GM12878 (cell line): ENCODE results near the gene AGTPBP1. TPM values are rescaled to one million over a fixed set of nuclear protein-coding genes. Genes with fewer than 3 reads are reported as not detected.

ENCODE experiments used
- ATAC-seq: fragments of 200-7000 bp; cut with Tn5 transposase; 3 replicates; pipeline ENCODE4 v1.9.1; 2020; ENCODE audit warnings: mild to moderate bottlenecking, moderate library complexity
- BruUV-seq: library from RNA; stranded (reverse); fragments of 400-500 nt; replicated peaks from 2 replicates; lab custom pipeline; 2021; lab: Mats Ljungman, UMichigan
- CTCF ChIA-PET: fragments of 300-600 bp; sonication (Branson Sonifier 250); formaldehyde crosslinking; extraction: SDS; loops from one replicate; lab custom pipeline; 2021; ENCODE audit warnings: inconsistent platforms; lab: Yijun Ruan, JAX
- POLR2A ChIA-PET: fragments of 350-600 bp; formaldehyde crosslinking; extraction: SDS; loops from one replicate; lab custom pipeline; 2021; ENCODE audit warnings: inconsistent platforms; lab: Charles Lee
- RAD21 ChIA-PET: fragments of 300-600 bp; sonication (Branson Sonifier 250); formaldehyde crosslinking; loops from one replicate; lab custom pipeline; 2023; ENCODE audit warnings: antibody characterized with exemption; ENCODE audit not compliant: unreplicated experiment; lab: Charles Lee
- SMC1A ChIA-PET: fragments of 300-600 bp; sonication (Branson Sonifier 250); formaldehyde crosslinking; loops from one replicate; lab custom pipeline; 2023; ENCODE audit not compliant: unreplicated experiment, uncharacterized antibody; lab: Charles Lee
- DNase-seq: peaks from one replicate; pipeline ENCODE4 v3.0.0-alpha.2; 2011; ENCODE audit warnings: low read depth, low spot score
- FAIRE-seq: peaks from 3 replicates; lab custom pipeline; 2011; peaks lifted over from hg19 to GRCh38; lab: Jason Lieb, UNC
- H2AFZ ChIP-seq: 2 replicates; pipeline ENCODE4 v1.6.0; 2011; ENCODE audit warnings: low read depth, low read length, control low read depth; ENCODE audit not compliant: control insufficient read depth
- H3K27ac ChIP-seq: 2 replicates; pipeline ENCODE4 v1.5.1; 2011; ENCODE audit warnings: control low read depth; ENCODE audit not compliant: control insufficient read depth, insufficient read depth
- H3K27me3 ChIP-seq, 2 experiments: replicated peaks in 1 of 2; 2 replicates each; pipeline versions ENCODE4 v1.6.0 to v1.6.1; 2011; ENCODE audit warnings: low read length in 1 of 2; ENCODE audit not compliant: control insufficient read depth in 2 of 2, insufficient read depth in 2 of 2
- H3K36me3 ChIP-seq, 2 experiments: 2 replicates each; pipeline ENCODE4 v1.5.1; 2011; ENCODE audit warnings: low read length in 1 of 2; ENCODE audit not compliant: control insufficient read depth in 2 of 2, insufficient read depth in 2 of 2
- H3K4me1 ChIP-seq: 2 replicates; pipeline ENCODE4 v1.6.1; 2011; ENCODE audit warnings: mild to moderate bottlenecking, low read length, moderate library complexity, mixed read lengths; ENCODE audit not compliant: control insufficient read depth, insufficient read depth
- H3K4me2 ChIP-seq: 2 replicates; pipeline ENCODE4 v1.6.0; 2011; ENCODE audit warnings: control low read depth; ENCODE audit not compliant: control insufficient read depth, insufficient read depth
- H3K4me3 ChIP-seq: fragments of 200-600 bp; sonication (generic); 2 replicates; pipeline ENCODE4 v1.5.1; 2016
- H3K79me2 ChIP-seq: 2 replicates; pipeline ENCODE4 v1.6.0; 2011; ENCODE audit warnings: low read length; ENCODE audit not compliant: control insufficient read depth, insufficient read depth
- H3K9ac ChIP-seq: 2 replicates; pipeline ENCODE4 v1.8.0; 2011; ENCODE audit warnings: low read length, control low read depth, mixed read lengths; ENCODE audit not compliant: control insufficient read depth, insufficient read depth
- H3K9me3 ChIP-seq: replicated peaks from 3 replicates; pipeline ENCODE4 v1.5.1; 2011; ENCODE audit warnings: mild to moderate bottlenecking, low read length; ENCODE audit not compliant: control insufficient read depth, insufficient read depth
- H4K20me1 ChIP-seq: 2 replicates; pipeline ENCODE4 v1.6.0; 2011; ENCODE audit not compliant: control insufficient read depth, insufficient read depth
- BMI1 ChIP-seq: fragments of 450-650 bp; IDR thresholded peaks from 2 replicates; pipeline ENCODE4 v1.6.1; 2016; ENCODE audit warnings: mild to moderate bottlenecking, moderate library complexity, borderline replicate concordance
- CREM ChIP-seq: IDR thresholded peaks from 2 replicates; pipeline ENCODE4 v1.6.1; 2014; ENCODE audit warnings: antibody characterized with exemption, low read depth
- ESRRA ChIP-seq: IDR thresholded peaks from 2 replicates; pipeline ENCODE4 v1.6.1; 2012; ENCODE audit warnings: mild to moderate bottlenecking, low read length, improper control_type of control experiment
- GABPA ChIP-seq: IDR thresholded peaks from 2 replicates; pipeline ENCODE4 v1.6.1; 2014; ENCODE audit warnings: antibody characterized with exemption, low read depth, mild to moderate bottlenecking, inconsistent platforms
- HDAC2 ChIP-seq: fragments of 200-600 bp; sonication (generic); IDR thresholded peaks from 2 replicates; pipeline ENCODE4 v1.6.1; 2017
- KAT2A ChIP-seq: conservative IDR thresholded peaks from 2 replicates; pipeline ENCODE4 v1.6.1; 2011; ENCODE audit warnings: low read depth, low read length; ENCODE audit not compliant: control insufficient read depth
- KDM1A ChIP-seq: fragments of 200-600 bp; sonication (generic); IDR thresholded peaks from 2 replicates; pipeline ENCODE4 v1.6.1; 2016; ENCODE audit warnings: borderline replicate concordance
- NFXL1 ChIP-seq: fragments of 450-650 bp; IDR thresholded peaks from 2 replicates; pipeline ENCODE4 v1.6.1; 2017; ENCODE audit warnings: antibody characterized with exemption, mild to moderate bottlenecking, borderline replicate concordance
- RAD21 ChIP-seq: IDR thresholded peaks from 2 replicates; pipeline ENCODE4 v1.6.1; 2011; ENCODE audit warnings: mild to moderate bottlenecking, low read depth, low read length, moderate library complexity; ENCODE audit not compliant: insufficient read depth
- SIN3A ChIP-seq: IDR thresholded peaks from 2 replicates; pipeline ENCODE4 v1.6.1; 2012; ENCODE audit warnings: low read depth, low read length, improper control_type of control experiment
- SIX5 ChIP-seq: IDR thresholded peaks from 2 replicates; pipeline ENCODE4 v1.6.1; 2011; ENCODE audit warnings: mild to moderate bottlenecking, low read depth, low read length, moderate library complexity; ENCODE audit not compliant: severe bottlenecking
- STAT3 ChIP-seq: IDR thresholded peaks from 2 replicates; pipeline ENCODE4 v1.6.1; 2011; ENCODE audit warnings: low read depth, low read length, improper control_type of control experiment
- TARDBP ChIP-seq: IDR thresholded peaks from 2 replicates; pipeline ENCODE4 v1.6.1; 2016; ENCODE audit warnings: borderline replicate concordance
- TCF12 ChIP-seq: IDR thresholded peaks from 2 replicates; pipeline ENCODE4 v1.6.1; 2011; ENCODE audit warnings: low read depth, mild to moderate bottlenecking, low read length
- TCF3 ChIP-seq: IDR thresholded peaks from 2 replicates; pipeline ENCODE4 v1.6.1; 2012; ENCODE audit warnings: low read depth, mild to moderate bottlenecking, low read length, borderline replicate concordance; ENCODE audit not compliant: insufficient read depth
- TCF7 ChIP-seq: IDR thresholded peaks from 2 replicates; pipeline ENCODE4 v1.6.1; 2014; ENCODE audit warnings: antibody characterized with exemption, borderline replicate concordance
- WGBS: methylation state at CpG from one replicate; pipeline ENCODE4 v1.1.6; 2016; ENCODE audit warnings: low lambda C conversion rate; ENCODE audit not compliant: insufficient replicate concordance, insufficient coverage; ENCODE audit errors: missing lambda C conversion rate; 5-methylcytosine and 5-hydroxymethylcytosine counted together
- in situ Hi-C: fragments of 300-500 bp; cut with MboI; formaldehyde crosslinking; loops from 9 replicates; pipeline ENCODE4 v1.14.3; 2018; ENCODE audit warnings: mixed read lengths
- intact Hi-C: fragments of 100-400 bp; cut with micrococcal nuclease; formaldehyde crosslinking; loops from one replicate; pipeline ENCODE4 v1.14.2; 2022; ENCODE audit not compliant: unreplicated experiment
- polyA plus RNA-seq, 11 experiments: library from polyadenylated mRNA; depleted of rRNA in 4 of 11; unstranded in 6 of 11; stranded (reverse) in 5 of 11; fragments of >200 nt; fragmentation: Nextera tagmentation in 4 of 11; fragmentation: Illumina TruSeq in 1 of 11; extraction: Ambion mirVana in 4 of 11; extraction: Trizol in 1 of 11; gene quantifications; 1 replicate in 1 of 11; 2 replicates in 10 of 11; pipeline versions ENCODE4 v1.2.1 to v1.2.3, GENCODE V29; 2011 to 2016; ENCODE audit warnings: inconsistent platforms in 2 of 11, missing spikeins in 2 of 11, low read depth in 1 of 11
- total RNA-seq, 4 experiments: library from RNA; depleted of rRNA in 3 of 4; stranded (reverse); fragments of >200 nt in 3 of 4; fragmentation: Illumina TruSeq in 1 of 4; extraction: Trizol in 1 of 4; gene quantifications; 2 replicates each; pipeline versions ENCODE4 v1.2.1 to v1.2.3, GENCODE V29; 2013 to 2021
- TF ChIP-seq, protein P1 (sequence below): IDR thresholded peaks from 2 replicates; pipeline ENCODE4 v1.6.1; 2011; ENCODE audit warnings: mild to moderate bottlenecking, low read depth, low read length, moderate library complexity; ENCODE audit not compliant: insufficient replicate concordance
- TF ChIP-seq, protein P2 (sequence below): fragments of 450-650 bp; IDR thresholded peaks from 2 replicates; pipeline ENCODE4 v1.6.1; 2017; ENCODE audit warnings: antibody characterized with exemption, mild to moderate bottlenecking, moderate library complexity

Gene AGTPBP1
- total and polyA plus RNA-seq, 10 of the 15 experiments (the other 5 are each of a cell fraction or from before 2014, with no cell fraction given) = 6.1 to 35.2 (median 20.0) TPM

DNA sequence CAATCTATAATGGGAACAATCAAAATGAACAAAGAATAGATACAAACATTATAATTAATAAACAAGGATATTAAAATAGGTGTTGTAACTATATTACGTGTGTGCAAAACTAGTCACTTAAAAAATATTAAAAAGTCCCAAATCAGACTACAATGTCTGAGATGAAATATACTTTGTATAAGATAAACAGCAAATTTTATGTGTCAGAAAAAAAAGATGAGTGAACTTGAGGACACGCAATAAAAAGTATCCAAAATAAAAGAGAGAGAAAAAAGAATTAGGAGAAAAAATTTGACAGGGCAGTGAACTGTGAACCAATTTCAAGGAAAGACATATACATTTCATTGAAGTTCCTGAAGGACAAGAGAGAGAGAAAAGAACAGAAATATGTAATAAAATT, 37.0 kb downstream of the AGTPBP1 start (continued):
- TF ChIP-seq, protein P1, sequence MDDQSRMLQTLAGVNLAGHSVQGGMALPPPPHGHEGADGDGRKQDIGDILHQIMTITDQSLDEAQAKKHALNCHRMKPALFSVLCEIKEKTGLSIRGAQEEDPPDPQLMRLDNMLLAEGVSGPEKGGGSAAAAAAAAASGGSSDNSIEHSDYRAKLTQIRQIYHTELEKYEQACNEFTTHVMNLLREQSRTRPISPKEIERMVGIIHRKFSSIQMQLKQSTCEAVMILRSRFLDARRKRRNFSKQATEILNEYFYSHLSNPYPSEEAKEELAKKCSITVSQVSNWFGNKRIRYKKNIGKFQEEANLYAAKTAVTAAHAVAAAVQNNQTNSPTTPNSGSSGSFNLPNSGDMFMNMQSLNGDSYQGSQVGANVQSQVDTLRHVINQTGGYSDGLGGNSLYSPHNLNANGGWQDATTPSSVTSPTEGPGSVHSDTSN = no peak
- TF ChIP-seq SIN3A (no peak), GABPA (no peak), TCF3 (no peak), KDM1A (no peak), CREM (no peak), TCF12 (no peak), TARDBP (no peak), TCF7 (no peak), STAT3 (no peak)
- TF ChIP-seq, all 136 proteins: peak for 0

DNA sequence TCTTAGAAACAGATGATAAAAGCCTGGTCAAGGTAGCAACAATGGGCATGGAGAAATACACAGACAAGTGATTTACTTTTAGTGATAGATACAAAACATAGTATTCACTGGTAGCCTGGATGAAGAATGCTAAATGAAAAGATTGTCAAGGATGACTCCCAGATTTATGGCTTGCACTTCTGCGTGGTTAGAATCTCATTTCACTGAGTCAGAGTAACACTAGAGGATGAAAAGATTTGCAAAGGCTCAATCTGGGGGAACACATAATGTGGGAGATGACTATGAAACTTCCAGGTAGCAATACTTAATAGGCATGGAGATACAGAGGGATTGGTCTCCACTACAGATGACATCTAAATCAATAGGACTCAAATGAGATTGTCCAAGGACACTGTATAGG, 38.4 kb downstream of the AGTPBP1 start:
- FAIRE-seq = no peak
- in situ Hi-C loops (no loop called here), intact Hi-C loops (no loop called here)
- no peaks in the 10 kb centered on the region for H3K9me3 ChIP-seq
- WGBS = 96% methylated on average over 1 of the region's 1 CpG
- no peaks in the 10 kb centered on the region for H3K27me3 ChIP-seq
- no peak overlapping the region for H3K9ac ChIP-seq
- no peak overlapping the region for H2AFZ ChIP-seq
- DNase-seq = no peak
- no peaks in the 10 kb centered on the region for H4K20me1 ChIP-seq
- no peak overlapping the region for H3K27ac ChIP-seq
- CTCF ChIA-PET = no interaction called here
- H3K79me2 ChIP-seq = peaks cover 2% of the 10 kb centered on the region; the same call in 1 of the 2 replicates
- SMC1A ChIA-PET = no interaction called here
- H3K36me3 ChIP-seq = no peaks in the 10 kb centered on the region
- BruUV-seq = no TSS peak
- no peak overlapping the region for H3K4me3 ChIP-seq
- H3K4me2 ChIP-seq = no peak overlapping the region
- POLR2A ChIA-PET = no interaction called here
- RAD21 ChIA-PET = no interaction called here
- H3K4me1 ChIP-seq = no peaks in the 10 kb centered on the region
- no peak for ATAC-seq
- no peak for TF ChIP-seq HDAC2
- TF ChIP-seq NFXL1 = no peak
- no peak for TF ChIP-seq TARDBP
- TF ChIP-seq ESRRA = no peak
- no peak for TF ChIP-seq BMI1
- TF ChIP-seq KAT2A = no peak
- no peak for TF ChIP-seq RAD21
- TF ChIP-seq SIX5 = no peak
- TF ChIP-seq, protein P2, sequence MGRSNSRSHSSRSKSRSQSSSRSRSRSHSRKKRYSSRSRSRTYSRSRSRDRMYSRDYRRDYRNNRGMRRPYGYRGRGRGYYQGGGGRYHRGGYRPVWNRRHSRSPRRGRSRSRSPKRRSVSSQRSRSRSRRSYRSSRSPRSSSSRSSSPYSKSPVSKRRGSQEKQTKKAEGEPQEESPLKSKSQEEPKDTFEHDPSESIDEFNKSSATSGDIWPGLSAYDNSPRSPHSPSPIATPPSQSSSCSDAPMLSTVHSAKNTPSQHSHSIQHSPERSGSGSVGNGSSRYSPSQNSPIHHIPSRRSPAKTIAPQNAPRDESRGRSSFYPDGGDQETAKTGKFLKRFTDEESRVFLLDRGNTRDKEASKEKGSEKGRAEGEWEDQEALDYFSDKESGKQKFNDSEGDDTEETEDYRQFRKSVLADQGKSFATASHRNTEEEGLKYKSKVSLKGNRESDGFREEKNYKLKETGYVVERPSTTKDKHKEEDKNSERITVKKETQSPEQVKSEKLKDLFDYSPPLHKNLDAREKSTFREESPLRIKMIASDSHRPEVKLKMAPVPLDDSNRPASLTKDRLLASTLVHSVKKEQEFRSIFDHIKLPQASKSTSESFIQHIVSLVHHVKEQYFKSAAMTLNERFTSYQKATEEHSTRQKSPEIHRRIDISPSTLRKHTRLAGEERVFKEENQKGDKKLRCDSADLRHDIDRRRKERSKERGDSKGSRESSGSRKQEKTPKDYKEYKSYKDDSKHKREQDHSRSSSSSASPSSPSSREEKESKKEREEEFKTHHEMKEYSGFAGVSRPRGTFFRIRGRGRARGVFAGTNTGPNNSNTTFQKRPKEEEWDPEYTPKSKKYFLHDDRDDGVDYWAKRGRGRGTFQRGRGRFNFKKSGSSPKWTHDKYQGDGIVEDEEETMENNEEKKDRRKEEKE = no peak
